ENCODE results near the gene HMCN2. TPM values are rescaled to one million over a fixed set of nuclear protein-coding genes. Genes with fewer than 3 reads are reported as not detected.

Gene HMCN2
- total and polyA plus RNA-seq, 8 donors = 0.31 to 3.9 (median 0.68) TPM

DNA sequence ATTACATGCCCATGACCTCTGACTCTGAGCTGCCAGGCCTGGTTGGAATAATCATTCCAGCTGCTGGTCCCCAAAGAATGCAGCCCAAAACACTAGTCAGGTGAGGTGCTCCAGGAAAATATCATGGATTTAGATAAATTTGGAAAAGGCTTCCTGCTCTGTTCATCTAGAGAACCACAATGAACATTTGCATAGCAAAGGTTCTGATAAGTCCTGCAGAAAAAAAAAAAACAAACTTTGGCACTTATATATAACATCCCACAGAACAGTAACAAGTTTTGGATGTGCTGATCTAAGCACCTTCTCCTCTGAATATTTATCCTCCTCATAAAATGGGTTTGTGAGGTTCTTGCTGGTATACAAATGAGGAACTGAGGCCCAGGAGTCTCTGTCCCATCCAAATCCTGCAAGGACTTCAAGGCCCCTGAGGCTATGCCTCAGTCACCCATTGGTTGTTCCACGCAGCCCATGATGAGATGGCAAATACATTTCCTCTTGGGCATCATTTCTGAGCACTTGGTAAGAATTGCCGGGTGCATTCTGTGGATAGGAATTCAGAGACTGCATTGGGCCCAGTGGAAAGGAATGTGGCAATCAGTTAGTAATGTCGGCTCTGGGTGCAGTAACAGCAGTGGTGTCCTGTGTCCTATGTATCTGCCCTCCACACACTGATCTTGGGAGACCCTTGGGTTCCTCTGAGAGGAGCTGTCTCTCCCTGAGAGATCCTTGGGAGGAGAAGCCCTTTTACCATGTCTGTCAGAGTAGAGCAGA lies 105.8 kb downstream of the HMCN2 start:
- Histone ChIP-seq H3K4me3 (no peak overlapping the region), H3K36me3 (no peaks in the 10 kb centered on the region), H3K27me3 (no peaks in the 10 kb centered on the region), H3K4me1 (no peaks in the 10 kb centered on the region), H3K9me3 (no peaks in the 10 kb centered on the region), H3K27ac (no peak overlapping the region)
- ATAC-seq = no peak
- DNase-seq = no peak
- TF ChIP-seq, protein P1, sequence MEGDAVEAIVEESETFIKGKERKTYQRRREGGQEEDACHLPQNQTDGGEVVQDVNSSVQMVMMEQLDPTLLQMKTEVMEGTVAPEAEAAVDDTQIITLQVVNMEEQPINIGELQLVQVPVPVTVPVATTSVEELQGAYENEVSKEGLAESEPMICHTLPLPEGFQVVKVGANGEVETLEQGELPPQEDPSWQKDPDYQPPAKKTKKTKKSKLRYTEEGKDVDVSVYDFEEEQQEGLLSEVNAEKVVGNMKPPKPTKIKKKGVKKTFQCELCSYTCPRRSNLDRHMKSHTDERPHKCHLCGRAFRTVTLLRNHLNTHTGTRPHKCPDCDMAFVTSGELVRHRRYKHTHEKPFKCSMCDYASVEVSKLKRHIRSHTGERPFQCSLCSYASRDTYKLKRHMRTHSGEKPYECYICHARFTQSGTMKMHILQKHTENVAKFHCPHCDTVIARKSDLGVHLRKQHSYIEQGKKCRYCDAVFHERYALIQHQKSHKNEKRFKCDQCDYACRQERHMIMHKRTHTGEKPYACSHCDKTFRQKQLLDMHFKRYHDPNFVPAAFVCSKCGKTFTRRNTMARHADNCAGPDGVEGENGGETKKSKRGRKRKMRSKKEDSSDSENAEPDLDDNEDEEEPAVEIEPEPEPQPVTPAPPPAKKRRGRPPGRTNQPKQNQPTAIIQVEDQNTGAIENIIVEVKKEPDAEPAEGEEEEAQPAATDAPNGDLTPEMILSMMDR (IDR thresholded peaks at IDR 0.05) = no peak
- intact Hi-C loops (cut with DNase I) = no loop called here

DNA sequence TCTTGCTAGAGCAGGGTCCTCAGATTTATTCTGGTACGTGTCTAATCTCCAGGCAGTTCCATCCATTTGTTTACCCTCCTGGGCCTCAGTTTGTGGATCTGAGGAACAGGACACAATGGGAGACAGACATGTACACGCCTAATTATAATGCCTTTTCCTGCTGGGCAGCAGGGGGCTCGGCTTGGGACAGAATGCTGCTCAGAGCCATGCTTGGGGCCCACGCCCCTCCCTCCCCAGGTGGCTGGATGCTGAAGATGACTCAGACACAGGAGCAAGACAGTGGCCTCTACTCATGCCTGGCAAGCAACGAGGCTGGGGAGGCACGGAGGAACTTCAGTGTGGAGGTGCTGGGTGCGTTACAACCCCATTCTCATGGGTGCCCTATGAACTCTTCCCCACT lies 106.5 kb downstream of the HMCN2 start:
- ATAC-seq (no peak), DNase-seq (no peak)
- Histone ChIP-seq H3K4me1 (no peaks in the 10 kb centered on the region), H3K27me3 (no peaks in the 10 kb centered on the region), H3K4me3 (no peak overlapping the region), H3K9me3 (no peaks in the 10 kb centered on the region), H3K27ac (no peak overlapping the region), H3K36me3 (no peaks in the 10 kb centered on the region)
- intact Hi-C loops (cut with DNase I) = no loop called here
- TF ChIP-seq, protein P1 (IDR thresholded peaks at IDR 0.05) = no peak

DNA sequence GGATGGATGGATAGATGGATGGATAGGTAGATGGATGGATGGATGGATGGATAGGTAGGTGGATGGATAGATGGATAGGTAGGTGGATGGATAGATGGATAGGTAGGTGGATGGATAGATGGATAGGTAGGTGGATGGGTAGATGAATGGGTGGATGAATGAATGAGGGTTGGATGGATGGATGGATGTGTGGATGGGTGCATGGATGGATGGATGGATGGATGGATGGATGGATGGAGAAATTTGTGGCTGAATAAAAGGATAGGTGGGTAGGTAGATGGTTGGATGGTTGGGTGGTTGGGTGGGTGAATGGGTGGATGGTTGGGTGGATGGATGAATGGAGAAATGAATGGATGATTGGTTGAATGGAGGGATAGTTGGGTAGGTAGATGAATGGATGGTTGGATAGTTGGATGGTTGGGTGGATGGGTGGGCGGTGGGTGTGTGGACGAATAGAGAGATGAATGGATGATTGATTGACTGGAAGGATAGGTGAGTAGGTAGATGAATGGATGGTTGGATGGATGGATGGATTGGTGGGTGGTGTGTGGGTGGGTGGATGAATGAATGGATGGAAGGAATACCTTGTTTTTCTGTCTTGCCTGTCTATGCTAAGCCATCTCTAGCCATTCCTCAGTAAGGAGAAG lies 108.2 kb downstream of the HMCN2 start:
- no peak overlapping the region for H3K4me3 ChIP-seq
- no peaks in the 10 kb centered on the region for H3K27me3 ChIP-seq
- H3K9me3 ChIP-seq = no peaks in the 10 kb centered on the region
- H3K4me1 ChIP-seq = no peaks in the 10 kb centered on the region
- TF ChIP-seq, protein P1 (IDR thresholded peaks at IDR 0.05) = no peak
- no peaks in the 10 kb centered on the region for H3K36me3 ChIP-seq
- H3K27ac ChIP-seq = no peak overlapping the region
- intact Hi-C loops (cut with DNase I) = no loop called here
- DNase-seq = no peak
- no peak for ATAC-seq

DNA sequence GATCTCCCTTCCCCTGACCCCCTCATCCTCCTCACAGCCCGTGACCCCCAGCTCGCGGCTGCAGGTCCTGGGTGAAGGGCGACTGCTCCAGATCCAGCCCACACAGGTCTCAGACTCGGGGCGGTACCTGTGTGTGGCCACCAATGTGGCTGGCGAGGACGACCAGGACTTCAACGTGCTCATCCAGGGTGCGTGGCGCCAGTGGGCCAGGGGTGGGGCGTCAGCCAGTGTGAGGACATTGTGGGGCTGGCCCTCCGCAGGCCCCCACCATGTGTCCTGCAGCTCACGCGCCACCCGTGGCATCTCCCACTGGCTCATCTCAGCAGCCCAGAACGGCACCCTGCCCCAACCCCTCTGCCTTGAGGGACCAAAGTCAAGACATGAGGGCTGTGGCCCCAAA lies 112.1 kb downstream of the HMCN2 start:
- Histone ChIP-seq H3K4me1 (no peaks in the 10 kb centered on the region), H3K4me3 (no peak overlapping the region), H3K27ac (no peak overlapping the region), H3K27me3 (no peaks in the 10 kb centered on the region), H3K9me3 (no peaks in the 10 kb centered on the region), H3K36me3 (no peaks in the 10 kb centered on the region)
- intact Hi-C loops (cut with DNase I) = no loop called here
- DNase-seq (peak in 1 of 4 donors; percentile 68), ATAC-seq (no peak)
- TF ChIP-seq, protein P1 (IDR thresholded peaks at IDR 0.05) = no peak

DNA sequence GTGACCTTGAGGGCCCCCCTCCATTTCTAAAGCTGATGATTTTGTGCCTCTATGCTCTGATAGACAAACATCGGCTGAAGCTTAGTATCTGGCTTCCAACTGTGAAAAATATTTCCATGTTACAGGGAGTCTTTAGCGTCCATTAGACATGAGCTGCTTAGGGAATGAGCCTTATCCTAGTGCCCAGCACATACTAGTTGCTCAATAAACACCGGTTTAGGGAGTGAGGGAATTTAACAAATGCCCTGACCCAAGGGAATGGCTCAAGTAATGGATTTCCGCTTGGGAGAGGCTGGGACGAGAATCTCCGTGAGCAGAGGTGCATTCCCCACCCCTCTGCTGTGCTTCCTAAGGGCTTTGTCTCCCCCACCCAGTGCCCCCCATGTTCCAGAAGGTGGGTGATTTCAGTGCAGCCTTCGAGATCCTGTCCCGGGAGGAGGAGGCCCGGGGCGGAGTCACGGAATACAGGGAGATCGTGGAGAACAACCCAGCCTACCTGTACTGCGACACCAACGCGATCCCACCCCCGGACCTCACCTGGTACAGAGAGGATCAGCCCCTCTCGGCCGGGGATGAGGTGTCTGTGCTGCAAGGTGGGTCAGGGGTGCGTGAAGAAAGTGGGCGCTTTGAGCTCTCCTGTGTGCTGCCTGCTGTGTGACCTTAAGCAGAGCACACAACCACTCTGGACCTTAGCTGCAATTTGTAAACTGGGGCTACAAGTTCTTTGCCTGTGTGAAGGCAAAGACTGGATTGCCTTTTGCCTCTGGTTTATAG lies 113.5 kb downstream of the HMCN2 start:
- no peak overlapping the region for H3K4me3 ChIP-seq
- no peak for ATAC-seq
- no peaks in the 10 kb centered on the region for H3K36me3 ChIP-seq
- H3K27ac ChIP-seq = no peak overlapping the region
- no peaks in the 10 kb centered on the region for H3K9me3 ChIP-seq
- intact Hi-C loops (cut with DNase I) = no loop called here
- no peaks in the 10 kb centered on the region for H3K4me1 ChIP-seq
- H3K27me3 ChIP-seq = no peaks in the 10 kb centered on the region
- TF ChIP-seq, protein P1 (IDR thresholded peaks at IDR 0.05) = no peak
- DNase-seq = peak in 1 of 4 donors; percentile 66

Data from left lung (tissue), 10 donors.